Left ventricle myocardium inferior (tissue), 1 donor: Measurements from ENCODE around the gene IL17REL. TPM values are rescaled to one million over a fixed set of nuclear protein-coding genes. Genes with fewer than 3 reads are reported as not detected.

Source experiments
- DNase-seq: peaks from one replicate; pipeline ENCODE4 v3.0.0-alpha.2; 2020
- H3K27ac ChIP-seq: fragments of 200-600 bp; replicated peaks from 2 replicates; pipeline ENCODE4 v1.8.0; 2021
- H3K27me3 ChIP-seq: fragments of 200-600 bp; 2 replicates; pipeline ENCODE4 v1.8.0; 2021; ENCODE audit warnings: low read depth
- H3K36me3 ChIP-seq: fragments of 200-600 bp; 2 replicates; pipeline ENCODE4 v1.8.0; 2021
- H3K4me1 ChIP-seq: fragments of 200-600 bp; 2 replicates; pipeline ENCODE4 v1.8.0; 2021
- H3K4me3 ChIP-seq: fragments of 200-600 bp; 2 replicates; pipeline ENCODE4 v1.8.0; 2021; ENCODE audit warnings: mild to moderate bottlenecking, moderate library complexity
- H3K9me3 ChIP-seq: fragments of 200-600 bp; replicated peaks from 2 replicates; pipeline ENCODE4 v1.8.0; 2021
- CTCF ChIP-seq: fragments of 200-600 bp; IDR thresholded peaks from 2 replicates; pipeline ENCODE4 v1.8.0; 2021; ENCODE audit warnings: antibody characterized with exemption, mild to moderate bottlenecking, borderline replicate concordance
- intact Hi-C: fragments of 100-400 bp; cut with micrococcal nuclease; formaldehyde crosslinking; loops from one replicate; pipeline ENCODE4 v1.11.0; 2022
- total RNA-seq: library from RNA; stranded (reverse); fragmentation: NEBNext Ultra II Directional; extraction: Animal tissue kit (Norgen Biotek cat#: 25700); gene quantifications from one replicate; pipeline ENCODE4 v1.2.1, GENCODE V29; 2021
- donor health status: DM: no; HTN: yes; CAD: no; lungs with severe emphysema.

The IL17REL gene
- total RNA-seq, 1 donor from 2014 or later, result not detected

- Histone ChIP-seq H3K27ac (no peak overlapping the region), H3K36me3 (no peaks in the 10 kb centered on the region), H3K4me3 (no peak overlapping the region), H3K27me3 (peaks cover 76% of the 10 kb centered on the region), H3K4me1 (peaks cover 9% of the 10 kb centered on the region), H3K9me3 (no peaks in the 10 kb centered on the region)
- no peak for TF ChIP-seq CTCF
- intact Hi-C loops, result no loop called here
- DNase-seq, result no peak
Measured at GRCh38 chr22:50019316-50019715, 6.8 kb upstream of the IL17REL start.

GRCh38 chr22:50018608-50019285, 6.2 kb upstream of the IL17REL start:
- DNase-seq, result no peak
- Histone ChIP-seq H3K36me3 (no peaks in the 10 kb centered on the region), H3K9me3 (no peaks in the 10 kb centered on the region), H3K4me3 (no peak overlapping the region), H3K27me3 (peaks cover 76% of the 10 kb centered on the region), H3K27ac (no peak overlapping the region), H3K4me1 (peaks cover 10% of the 10 kb centered on the region)
- TF ChIP-seq CTCF, result no peak
- intact Hi-C loops, result no loop called here

- TF ChIP-seq CTCF, result no peak
- H3K36me3 ChIP-seq, result no peaks in the 10 kb centered on the region
- H3K9me3 ChIP-seq, result no peaks in the 10 kb centered on the region
- peaks cover 10% of the 10 kb centered on the region for H3K4me1 ChIP-seq
- no peak overlapping the region for H3K4me3 ChIP-seq
- no peak overlapping the region for H3K27ac ChIP-seq
- intact Hi-C loops, result no loop called here
- H3K27me3 ChIP-seq, result peaks cover 74% of the 10 kb centered on the region
- no peak for DNase-seq
Measured at GRCh38 chr22:50017701-50018224, 5.2 kb upstream of the IL17REL start.

GRCh38 chr22:50016988-50017700, 4.6 kb upstream of the IL17REL start:
- TF ChIP-seq CTCF, result no peak
- H3K27ac ChIP-seq, result no peak overlapping the region
- DNase-seq, result peak; percentile 6

GRCh38 chr22:50016308-50016987, 3.9 kb upstream of the IL17REL start:
- H3K9me3 ChIP-seq, result no peaks in the 10 kb centered on the region
- H3K36me3 ChIP-seq, result no peaks in the 10 kb centered on the region
- TF ChIP-seq CTCF, result no peak
- peaks cover 78% of the 10 kb centered on the region for H3K27me3 ChIP-seq
- intact Hi-C loops, result no loop called here
- peaks cover 10% of the 10 kb centered on the region for H3K4me1 ChIP-seq
- no peak overlapping the region for H3K4me3 ChIP-seq
- no peak overlapping the region for H3K27ac ChIP-seq
- no peak for DNase-seq

More at GRCh38 chr22:50016988-50017700, 4.6 kb upstream of the IL17REL start:
- intact Hi-C loops, result no loop called here
- peaks cover 76% of the 10 kb centered on the region for H3K27me3 ChIP-seq
- peaks cover 10% of the 10 kb centered on the region for H3K4me1 ChIP-seq
- H3K9me3 ChIP-seq, result no peaks in the 10 kb centered on the region
- H3K36me3 ChIP-seq, result no peaks in the 10 kb centered on the region
- H3K4me3 ChIP-seq, result no peak overlapping the region
